Measurements from ENCODE around the gene GRHPR.
A peak's percentile ranks its signal among the peaks of the same experiment; 100 is the strongest.

GRHPR gene

GRCh38 chr9:37485389-37486255, 63.1 kb downstream of the GRHPR start, which contains the start of gene POLR1E (continued):
- TF ChIP-seq ZNF394 (tag by site-specific recombination; IDR thresholded peaks at IDR 0.05; ENCODE audit: borderline replicate concordance) = no peak
- no peak for TF ChIP-seq ZNF223 (tag by site-specific recombination; IDR thresholded peaks at IDR 0.05)
- TF ChIP-seq ZBTB11 (tag by site-specific recombination; conservative IDR thresholded peaks at IDR 0.05; ENCODE audit: low read depth) = peak; percentile 47; the same call in 1 of the 2 replicates
- 0 out of 2 replicates have a peak, but pooled peaks have one; percentile 16 for TF ChIP-seq PATZ1 (tag by site-specific recombination; IDR thresholded peaks at IDR 0.05)
- no peak for TF ChIP-seq ZNF791 (tag by site-specific recombination; IDR thresholded peaks at IDR 0.05)
- no peak for TF ChIP-seq ZNF146 (tag by site-specific recombination; IDR thresholded peaks at IDR 0.05)
- no peak for TF ChIP-seq ZNF670 (tag by site-specific recombination; IDR thresholded peaks at IDR 0.05; ENCODE audit: low read depth)
- no peak for TF ChIP-seq ZNF707 (tag by site-specific recombination; IDR thresholded peaks at IDR 0.05)
- TF ChIP-seq ZNF18 (tag by site-specific recombination; IDR thresholded peaks at IDR 0.05) = no peak
- no peak for TF ChIP-seq ZBTB6 (tag by site-specific recombination; IDR thresholded peaks at IDR 0.05)
- TF ChIP-seq GLIS2 (tag by site-specific recombination; IDR thresholded peaks at IDR 0.05) = peak; percentile 62
- 0 out of 2 replicates have a peak, but pooled peaks have one; percentile 17 for TF ChIP-seq ZNF692 (tag by site-specific recombination; IDR thresholded peaks at IDR 0.05)
- TF ChIP-seq SP2 (tag by site-specific recombination; IDR thresholded peaks at IDR 0.05) = peak; percentile 93
- TF ChIP-seq REST (tag by site-specific recombination; IDR thresholded peaks at IDR 0.05) = peak; percentile 38; the same call in 1 of the 2 replicates
- no peak for TF ChIP-seq ZNF391 (tag by site-specific recombination; IDR thresholded peaks at IDR 0.05; ENCODE audit: borderline replicate concordance, low read depth)
- TF ChIP-seq ZNF423 (tag by site-specific recombination; IDR thresholded peaks at IDR 0.05) = no peak
- peak; percentile 32; the same call in 1 of the 2 replicates for TF ChIP-seq ZBTB8A (tag by site-specific recombination; IDR thresholded peaks at IDR 0.05)
- peak; percentile 21; the same call in 1 of the 2 replicates for TF ChIP-seq ZIC2 (tag by site-specific recombination; IDR thresholded peaks at IDR 0.05)
- TF ChIP-seq ATF2 (tag by site-specific recombination; IDR thresholded peaks at IDR 0.05; ENCODE audit: low read depth) = no peak
- TF ChIP-seq ZNF660 (tag by site-specific recombination; IDR thresholded peaks at IDR 0.05) = peak; percentile 40; the same call in 1 of the 2 replicates
- TF ChIP-seq ZNF19 (tag by site-specific recombination; IDR thresholded peaks at IDR 0.05; ENCODE audit: low read depth) = no peak
- no peak for TF ChIP-seq ZNF514 (tag by site-specific recombination; IDR thresholded peaks at IDR 0.05)
